ENCODE measurements around the gene BRSK2. TPM values are rescaled to one million over a fixed set of nuclear protein-coding genes. Genes with fewer than 3 reads are reported as not detected.

The BRSK2 gene
- total RNA-seq, 1 donor from 2014 or later: 13.8 TPM

DNA sequence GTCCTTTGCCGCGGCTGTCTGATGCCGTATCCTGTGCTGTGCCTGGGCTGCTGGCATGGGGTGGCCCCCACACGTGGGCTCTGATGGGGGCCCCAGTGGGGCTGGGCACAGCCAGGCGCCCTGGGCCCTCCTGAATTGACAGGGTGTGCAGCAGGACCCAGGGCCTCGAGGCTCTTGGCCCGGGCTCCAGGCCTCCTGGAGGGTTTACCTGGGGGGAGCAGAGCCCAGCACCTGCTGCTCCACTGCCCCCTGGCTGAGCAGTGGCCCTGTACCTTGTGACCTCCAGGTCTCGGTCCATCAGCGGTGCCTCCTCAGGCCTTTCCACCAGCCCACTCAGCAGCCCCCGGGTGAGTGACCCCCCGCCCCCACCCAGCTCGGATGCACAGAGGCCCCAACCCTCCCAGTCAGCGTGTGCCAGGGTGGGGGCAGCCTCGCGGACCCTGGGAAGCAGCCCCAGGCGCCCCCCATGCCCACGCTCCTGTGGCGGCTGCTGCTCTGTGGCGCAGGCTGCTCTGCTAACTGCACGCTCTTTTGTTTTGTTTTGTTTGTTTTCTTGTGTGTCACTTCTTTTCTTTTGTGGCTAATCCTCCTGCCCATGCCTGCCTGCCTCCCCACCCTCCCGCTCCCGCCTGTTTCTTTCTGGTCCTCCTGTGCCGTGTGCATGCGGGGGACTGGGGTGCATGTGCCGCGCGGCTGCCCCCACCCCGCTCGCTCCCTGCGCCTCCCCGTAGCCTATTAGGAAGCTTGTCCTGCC, 59.9 kb downstream of the BRSK2 start:
- Mint-ChIP-seq H3K4me3 (no peak overlapping the region), H3K4me1 (ENCODE audit: unreplicated experiment) (no peaks in the 10 kb centered on the region), H3K36me3 (no peaks in the 10 kb centered on the region), H3K9me3 (no peaks in the 10 kb centered on the region), H3K27ac (no peak overlapping the region), H3K27me3 (no peaks in the 10 kb centered on the region)
- TF ChIP-seq, protein P1, sequence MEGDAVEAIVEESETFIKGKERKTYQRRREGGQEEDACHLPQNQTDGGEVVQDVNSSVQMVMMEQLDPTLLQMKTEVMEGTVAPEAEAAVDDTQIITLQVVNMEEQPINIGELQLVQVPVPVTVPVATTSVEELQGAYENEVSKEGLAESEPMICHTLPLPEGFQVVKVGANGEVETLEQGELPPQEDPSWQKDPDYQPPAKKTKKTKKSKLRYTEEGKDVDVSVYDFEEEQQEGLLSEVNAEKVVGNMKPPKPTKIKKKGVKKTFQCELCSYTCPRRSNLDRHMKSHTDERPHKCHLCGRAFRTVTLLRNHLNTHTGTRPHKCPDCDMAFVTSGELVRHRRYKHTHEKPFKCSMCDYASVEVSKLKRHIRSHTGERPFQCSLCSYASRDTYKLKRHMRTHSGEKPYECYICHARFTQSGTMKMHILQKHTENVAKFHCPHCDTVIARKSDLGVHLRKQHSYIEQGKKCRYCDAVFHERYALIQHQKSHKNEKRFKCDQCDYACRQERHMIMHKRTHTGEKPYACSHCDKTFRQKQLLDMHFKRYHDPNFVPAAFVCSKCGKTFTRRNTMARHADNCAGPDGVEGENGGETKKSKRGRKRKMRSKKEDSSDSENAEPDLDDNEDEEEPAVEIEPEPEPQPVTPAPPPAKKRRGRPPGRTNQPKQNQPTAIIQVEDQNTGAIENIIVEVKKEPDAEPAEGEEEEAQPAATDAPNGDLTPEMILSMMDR (conservative IDR thresholded peaks at IDR 0.05): no peak
- no peak for DNase-seq (ENCODE audit: extremely low spot score, unreplicated experiment)

DNA sequence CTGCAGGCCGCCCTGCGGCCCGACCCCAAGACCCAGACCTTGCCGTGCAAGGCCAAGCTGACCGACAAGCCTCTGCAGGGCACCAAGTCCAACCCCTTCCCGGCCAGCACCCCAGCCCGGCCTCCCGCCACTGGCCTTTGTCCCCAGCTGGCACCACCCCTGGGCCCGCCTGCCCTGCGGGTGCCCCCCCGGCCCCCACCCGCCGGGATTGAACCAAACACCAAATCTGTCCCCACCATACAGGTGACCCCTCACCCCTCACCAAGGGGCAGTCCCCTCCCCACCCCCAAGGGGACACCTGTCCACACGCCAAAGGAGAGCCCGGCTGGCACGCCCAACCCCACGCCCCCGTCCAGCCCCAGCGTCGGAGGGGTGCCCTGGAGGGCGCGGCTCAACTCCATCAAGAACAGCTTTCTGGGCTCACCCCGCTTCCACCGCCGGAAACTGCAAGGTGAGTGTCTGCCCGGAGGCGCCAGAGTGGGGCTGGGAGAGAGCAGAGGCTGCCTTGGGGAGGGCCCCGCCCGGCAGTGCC, 60.7 kb downstream of the BRSK2 start:
- no peak overlapping the region for H3K4me3 Mint-ChIP-seq
- TF ChIP-seq, protein P1 (conservative IDR thresholded peaks at IDR 0.05): no peak
- DNase-seq (ENCODE audit: extremely low spot score, unreplicated experiment): no peak
- no peaks in the 10 kb centered on the region for H3K27me3 Mint-ChIP-seq
- no peaks in the 10 kb centered on the region for H3K36me3 Mint-ChIP-seq
- no peaks in the 10 kb centered on the region for H3K9me3 Mint-ChIP-seq
- no peak overlapping the region for H3K27ac Mint-ChIP-seq
- H3K4me1 Mint-ChIP-seq (ENCODE audit: unreplicated experiment): no peaks in the 10 kb centered on the region

DNA sequence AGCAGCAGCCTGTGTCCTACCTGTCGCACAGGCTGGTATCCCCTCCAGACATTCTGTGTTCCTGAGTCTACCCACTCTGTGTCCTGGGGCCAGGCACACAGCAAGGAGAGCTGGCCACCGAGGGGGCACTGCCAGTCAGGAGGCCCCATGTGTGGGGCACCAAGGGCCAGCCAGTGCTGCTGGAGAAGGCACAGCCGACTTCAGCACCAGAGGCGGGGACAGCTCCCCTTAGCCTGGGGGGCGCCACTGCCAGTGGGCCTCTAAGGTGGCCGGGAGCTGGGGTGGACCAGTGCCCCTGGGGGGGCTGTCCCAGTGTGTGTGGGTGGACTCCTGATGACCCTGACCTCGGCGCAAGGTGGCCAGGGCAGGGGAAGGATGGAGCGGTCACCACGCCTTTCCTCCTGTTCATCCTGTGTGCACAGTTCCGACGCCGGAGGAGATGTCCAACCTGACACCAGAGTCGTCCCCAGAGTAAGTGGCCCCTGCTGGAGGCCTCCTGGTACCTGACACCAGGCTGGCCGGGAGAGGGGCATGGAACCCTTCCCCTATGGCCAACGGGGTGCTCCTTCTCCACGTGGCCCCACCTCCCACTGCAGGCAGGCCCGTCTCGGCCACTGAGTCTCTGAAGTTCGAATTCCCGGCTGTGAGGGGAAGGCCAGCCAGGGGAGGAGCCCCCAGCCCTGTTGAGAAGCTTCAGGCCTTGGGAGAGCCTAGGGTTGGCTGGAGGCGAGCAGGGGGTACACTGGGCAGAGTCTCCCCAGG, 61.4 kb downstream of the BRSK2 start:
- TF ChIP-seq, protein P1 (conservative IDR thresholded peaks at IDR 0.05): no peak
- no peak for DNase-seq (ENCODE audit: extremely low spot score, unreplicated experiment)
- Mint-ChIP-seq H3K27ac (no peak overlapping the region), H3K4me3 (no peak overlapping the region), H3K4me1 (ENCODE audit: unreplicated experiment) (no peaks in the 10 kb centered on the region), H3K27me3 (no peaks in the 10 kb centered on the region), H3K36me3 (no peaks in the 10 kb centered on the region), H3K9me3 (no peaks in the 10 kb centered on the region)

DNA sequence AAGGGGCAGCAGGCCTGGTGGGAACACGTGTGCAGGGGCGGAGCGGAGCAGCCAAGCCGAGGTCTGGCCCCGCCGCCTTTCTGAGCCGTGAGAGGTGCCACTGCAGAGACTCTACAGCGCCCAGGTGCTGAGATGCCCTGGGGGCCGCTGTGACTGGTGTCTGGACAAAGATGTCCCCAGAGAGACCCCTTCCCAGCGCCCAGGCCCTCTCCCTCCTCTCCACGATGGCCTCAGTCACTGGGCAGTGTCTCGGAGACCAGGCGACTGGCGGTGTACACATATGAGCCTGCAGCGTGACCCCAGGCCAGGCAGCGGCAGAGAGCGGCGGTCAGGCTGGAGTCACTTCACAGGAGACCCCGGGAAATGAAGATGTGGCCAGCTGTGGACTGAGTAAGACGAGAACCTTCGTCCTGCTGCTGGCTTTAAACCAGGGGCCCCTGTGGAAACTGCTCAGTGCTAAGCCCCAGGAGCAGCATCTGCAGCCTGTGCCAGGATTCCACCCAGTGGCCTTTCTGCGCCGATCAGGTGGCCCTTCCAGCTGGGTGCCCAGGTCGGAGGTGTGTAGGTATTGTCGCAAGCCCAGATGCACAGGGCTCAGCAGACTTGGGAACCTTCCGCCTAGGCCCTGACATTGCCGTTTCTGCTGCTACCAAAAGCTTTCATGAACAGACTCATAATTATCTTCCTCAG, 62.2 kb downstream of the BRSK2 start:
- H3K36me3 Mint-ChIP-seq: no peaks in the 10 kb centered on the region
- H3K4me1 Mint-ChIP-seq (ENCODE audit: unreplicated experiment): no peaks in the 10 kb centered on the region
- H3K27me3 Mint-ChIP-seq: no peaks in the 10 kb centered on the region
- H3K27ac Mint-ChIP-seq: no peak overlapping the region
- DNase-seq (ENCODE audit: extremely low spot score, unreplicated experiment): no peak
- H3K9me3 Mint-ChIP-seq: no peaks in the 10 kb centered on the region
- H3K4me3 Mint-ChIP-seq: no peak overlapping the region
- TF ChIP-seq, protein P1 (conservative IDR thresholded peaks at IDR 0.05): no peak

DNA sequence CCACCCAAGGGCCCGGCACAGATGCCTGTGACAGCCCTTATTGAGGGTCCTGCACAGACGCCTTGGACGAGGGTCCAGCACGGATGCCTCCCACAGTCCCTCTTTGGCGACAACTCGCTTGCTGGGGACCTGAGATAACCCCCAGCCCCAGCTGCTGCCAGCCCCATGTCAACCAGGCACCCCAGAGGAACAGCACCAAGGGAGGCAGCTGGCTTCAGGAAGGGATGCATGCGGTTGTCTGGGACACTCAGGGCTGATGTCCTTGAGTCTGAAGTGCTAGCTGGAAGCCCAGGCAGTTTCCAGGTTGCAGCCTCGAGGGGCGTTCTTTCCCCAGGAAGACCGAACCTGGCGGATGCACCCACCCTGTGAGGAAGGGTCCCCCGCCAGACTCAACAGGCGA, 63.0 kb downstream of the BRSK2 start:
- Mint-ChIP-seq H3K4me1 (ENCODE audit: unreplicated experiment) (no peaks in the 10 kb centered on the region), H3K36me3 (no peaks in the 10 kb centered on the region), H3K9me3 (no peaks in the 10 kb centered on the region), H3K27ac (no peak overlapping the region), H3K27me3 (no peaks in the 10 kb centered on the region), H3K4me3 (no peak overlapping the region)
- DNase-seq (ENCODE audit: extremely low spot score, unreplicated experiment): no peak
- TF ChIP-seq, protein P1 (conservative IDR thresholded peaks at IDR 0.05): no peak

All from type B pancreatic cell (in vitro differentiated cells).